Dermis microvascular lymphatic vessel endothelial cell (primary cell): ENCODE data around the gene IFNA14. TPM values are rescaled to one million over a fixed set of nuclear protein-coding genes. Genes with fewer than 3 reads are reported as not detected.
"Not testable (repeated sequence)": the region's sequence is repeated elsewhere in the genome, so short reads cannot be mapped to it uniquely, and the experiment has no call there.

Experiments
- DNase-seq, 2 donors: peaks; one replicate each; pipeline versions ENCODE4 v3.0.0 to v3.0.0-alpha.2; 2010; ENCODE audit warnings: low read depth in 2 of 2
- total RNA-seq: library from RNA; depleted of rRNA; stranded (reverse); fragments of >200 nt; gene quantifications from 2 replicates; pipeline ENCODE4 v1.2.1, GENCODE V29; 2014

IFNA14 gene
- not detected in 2 replicates for total RNA-seq

DNA sequence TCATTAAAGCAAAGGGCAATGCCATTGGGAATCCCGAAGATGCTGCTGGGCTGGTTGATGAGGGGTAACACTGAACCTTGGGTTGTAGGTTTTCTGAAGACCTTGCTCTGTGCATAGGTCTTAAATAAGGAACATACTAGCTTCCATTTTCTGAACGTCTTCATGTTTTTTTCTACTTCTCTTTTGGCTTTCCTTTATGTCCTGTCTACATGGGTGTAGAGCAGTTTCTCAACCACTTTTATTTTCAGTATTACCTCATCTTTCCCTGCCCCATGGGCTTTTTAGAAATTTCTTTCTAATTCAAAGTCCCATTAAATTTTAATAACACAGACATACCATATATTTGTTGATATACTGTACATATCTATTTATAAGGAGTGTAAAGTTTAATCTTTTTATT is at the start of gene IFNA14:
Gene IFNA14, minus strand, starts transcription at position 95 of the 400 bp plus-strand sequence. Its CDS starts 70 bp downstream, at position 25.
- DNase-seq = no peak

DNA sequence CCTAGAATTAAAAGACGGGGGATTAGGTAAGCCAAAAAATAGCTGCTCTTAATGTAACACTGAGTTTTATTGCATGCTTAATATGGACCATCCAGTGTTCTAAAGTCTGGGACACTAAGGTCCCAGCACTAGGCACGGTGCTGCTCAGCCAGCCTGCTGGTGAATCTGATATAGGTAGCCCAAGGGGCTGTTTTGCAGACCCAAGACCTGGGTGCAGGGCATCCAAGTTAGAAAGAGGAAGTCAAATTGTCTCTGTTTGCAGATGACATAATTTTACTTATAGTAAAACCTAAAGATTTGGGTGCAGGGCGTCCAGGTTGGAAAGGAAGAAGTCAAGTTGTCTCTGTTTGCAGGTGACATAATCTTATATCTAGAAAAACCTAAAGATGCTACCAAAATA is 47.5 kb upstream of the IFNA14 start:
- DNase-seq = no peak

DNA sequence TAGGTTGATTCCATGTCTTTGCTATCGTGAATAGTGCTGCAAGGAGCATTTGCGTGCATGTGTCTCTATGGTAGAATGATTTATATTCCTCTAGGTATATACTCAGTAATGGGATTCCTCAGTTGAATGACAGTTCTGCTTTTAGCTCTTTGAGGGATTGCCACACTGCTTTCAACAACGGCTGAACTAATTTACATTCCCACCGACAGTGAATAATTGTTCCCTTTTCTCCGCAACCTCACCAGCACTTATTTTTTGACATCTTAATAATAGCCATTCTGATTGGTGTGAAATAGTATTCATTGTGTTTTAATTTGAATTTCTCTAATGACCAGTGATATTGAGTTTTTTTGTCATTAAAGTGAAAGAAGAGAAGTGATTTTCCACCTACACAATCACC is 46.9 kb upstream of the IFNA14 start:
- no peak for DNase-seq

DNA sequence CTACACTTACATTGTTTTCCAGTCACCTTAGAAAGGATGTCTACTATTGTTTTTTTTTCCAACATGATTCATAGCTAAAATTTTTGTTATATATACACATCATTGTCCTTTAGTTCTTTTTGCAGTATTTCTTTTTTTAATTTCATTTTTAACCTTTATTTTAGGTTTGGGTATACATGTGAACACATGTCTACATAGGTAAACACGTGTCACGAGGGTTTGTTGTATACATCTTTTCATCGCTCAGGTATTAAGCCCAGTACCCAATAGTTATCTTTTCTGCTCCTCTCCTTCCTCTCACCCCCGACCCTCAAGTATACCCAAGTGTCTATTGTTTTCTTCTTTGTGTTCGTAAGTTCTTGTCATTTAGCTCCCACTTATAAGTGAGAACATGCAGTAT is 46.3 kb upstream of the IFNA14 start:
- no peak for DNase-seq

DNA sequence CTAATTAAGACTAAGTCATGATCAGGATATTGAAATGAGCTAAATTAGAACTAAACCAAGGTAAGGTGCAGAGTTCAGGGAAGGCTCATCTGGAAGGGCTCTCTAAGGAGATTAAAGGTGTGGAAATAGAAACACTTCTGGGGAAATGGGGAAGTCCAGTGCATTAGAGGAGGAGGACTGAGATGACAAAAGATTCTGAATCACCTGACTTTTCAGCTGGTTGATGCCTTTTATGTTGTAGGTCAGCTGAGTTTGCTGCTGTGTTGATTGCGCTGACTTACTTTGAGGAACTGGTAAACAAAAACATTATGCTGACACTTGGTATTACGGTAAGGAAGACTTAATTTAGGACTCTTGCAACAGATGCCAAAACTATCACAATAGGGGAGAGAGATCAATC is 41.5 kb upstream of the IFNA14 start:
- no peak for DNase-seq

DNA sequence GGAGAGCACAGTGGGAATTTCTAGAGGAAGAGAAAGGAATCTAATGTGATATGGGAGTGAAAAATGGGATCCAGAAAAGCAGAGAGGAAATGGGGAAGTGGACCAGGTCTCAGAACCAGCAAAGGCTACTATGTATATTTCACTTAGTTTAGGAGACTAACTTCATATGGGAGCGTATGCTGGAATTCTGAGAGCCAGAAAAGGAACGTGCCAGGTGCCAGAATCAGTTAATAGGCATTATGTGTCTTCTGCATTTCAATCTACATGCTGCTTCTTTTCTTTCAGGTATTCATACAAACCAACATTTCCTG is 28.5 kb upstream of the IFNA14 start:
- DNase-seq = no peak

DNA sequence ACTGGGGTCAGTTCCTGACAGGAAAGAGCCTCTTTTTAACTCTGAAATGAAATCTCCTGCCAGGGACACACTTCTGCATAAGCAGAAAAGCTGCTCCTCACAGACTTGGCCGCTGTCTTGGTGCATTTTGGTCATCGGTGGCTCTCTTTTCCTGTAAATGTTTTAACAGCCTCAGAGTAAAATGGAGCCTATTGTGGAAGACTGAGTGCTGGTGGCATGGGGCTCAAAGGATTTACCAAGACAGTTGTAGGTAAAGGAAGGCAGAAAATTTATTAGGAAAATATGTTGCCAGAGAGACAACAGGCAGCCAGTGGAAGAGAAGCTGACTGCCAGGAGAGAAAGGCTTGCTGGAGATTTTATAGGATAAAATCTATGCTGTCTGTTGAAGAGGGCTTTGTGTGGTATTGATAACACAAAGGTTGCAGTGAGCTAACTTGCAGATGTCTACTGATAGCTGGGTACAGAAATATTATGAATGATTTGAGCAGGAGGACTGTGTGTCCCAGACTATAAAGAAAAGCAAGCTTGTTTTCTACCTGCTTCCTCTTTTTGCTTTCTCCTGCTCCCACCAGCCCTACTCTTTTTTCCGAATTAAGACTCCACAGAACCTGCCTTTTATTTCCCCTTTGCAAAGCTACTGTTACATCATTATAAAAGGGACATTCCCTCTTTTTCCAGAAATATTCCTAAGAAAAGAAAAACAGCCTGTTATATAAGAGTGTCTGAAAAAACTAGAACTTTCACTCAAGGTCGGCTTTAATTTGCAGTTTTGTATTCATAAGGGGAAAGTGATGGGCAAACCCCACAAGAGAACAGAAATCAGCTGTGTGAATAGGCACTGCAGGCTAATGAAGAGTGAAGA is 27.9 kb upstream of the IFNA14 start:
- no peak for DNase-seq

DNA sequence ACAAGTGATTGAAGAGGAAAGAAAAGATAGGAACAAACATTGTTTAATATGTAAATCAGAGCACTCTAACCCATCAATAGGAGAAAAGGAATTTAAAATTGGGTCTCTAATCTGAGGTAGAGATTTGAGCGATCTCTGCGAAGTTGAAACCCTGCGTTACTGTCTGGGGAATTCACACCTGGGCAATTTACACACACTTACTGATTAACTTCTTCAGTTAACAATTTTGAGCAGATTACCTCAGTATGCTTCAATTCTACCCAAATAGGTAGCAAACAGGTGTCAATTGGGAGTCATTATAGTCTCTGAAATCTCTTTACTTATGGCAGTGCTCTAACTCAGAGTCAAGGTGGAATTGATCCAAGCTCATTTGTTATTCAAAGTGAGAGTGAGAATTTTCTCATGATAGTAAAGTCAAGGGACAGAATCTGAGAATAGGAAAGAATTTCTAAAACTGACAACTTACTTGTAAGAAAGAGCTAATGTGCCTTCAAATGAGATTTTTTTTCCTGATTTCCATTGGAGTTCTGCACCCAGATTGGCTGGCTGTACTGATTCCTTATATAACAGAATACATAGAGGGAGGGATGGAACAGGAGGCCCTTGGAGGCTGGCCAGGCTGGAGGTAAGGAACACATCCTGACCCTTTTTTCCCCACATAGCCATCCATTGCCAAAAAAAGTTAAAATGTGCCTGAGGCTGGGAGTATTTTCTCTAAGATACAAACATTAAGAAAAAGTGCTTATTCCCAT is 27.1 kb upstream of the IFNA14 start:
- no peak for DNase-seq

DNA sequence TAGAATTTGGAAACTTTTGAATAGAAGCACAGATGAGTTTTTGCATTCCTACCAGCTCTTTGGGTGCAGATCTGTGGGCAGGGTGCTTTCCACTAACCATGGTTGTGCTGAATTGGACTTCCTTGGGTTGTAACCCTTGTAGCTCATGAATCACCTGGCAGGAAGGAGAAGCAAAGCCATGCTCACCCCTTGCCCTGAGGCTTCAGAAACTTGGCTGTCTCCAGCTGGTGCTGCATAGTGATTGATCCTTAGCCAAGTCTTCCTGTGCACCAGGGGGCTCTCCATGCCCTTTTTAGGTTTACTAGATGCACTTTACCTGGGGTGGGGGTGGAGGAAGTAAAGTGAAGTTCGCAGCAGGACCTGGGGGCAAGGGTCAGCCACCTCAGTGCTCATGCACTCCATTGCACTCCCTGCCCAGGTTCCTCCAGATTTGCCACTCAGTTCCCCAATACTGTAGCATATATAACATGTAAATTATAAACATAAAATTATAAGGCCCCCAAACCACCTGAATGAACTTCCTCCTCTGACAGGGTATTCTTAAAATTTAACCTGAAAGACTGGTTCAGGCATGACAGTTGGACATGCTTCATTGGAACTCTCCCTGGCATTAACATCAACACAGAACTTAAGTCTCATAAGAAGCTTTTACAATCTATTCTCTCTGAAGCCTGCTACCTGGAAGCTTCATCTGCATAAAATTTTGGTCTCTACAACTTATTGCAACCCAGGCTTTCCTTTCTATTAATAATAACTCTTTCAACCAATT is 25.8 kb upstream of the IFNA14 start:
- no peak for DNase-seq

DNA sequence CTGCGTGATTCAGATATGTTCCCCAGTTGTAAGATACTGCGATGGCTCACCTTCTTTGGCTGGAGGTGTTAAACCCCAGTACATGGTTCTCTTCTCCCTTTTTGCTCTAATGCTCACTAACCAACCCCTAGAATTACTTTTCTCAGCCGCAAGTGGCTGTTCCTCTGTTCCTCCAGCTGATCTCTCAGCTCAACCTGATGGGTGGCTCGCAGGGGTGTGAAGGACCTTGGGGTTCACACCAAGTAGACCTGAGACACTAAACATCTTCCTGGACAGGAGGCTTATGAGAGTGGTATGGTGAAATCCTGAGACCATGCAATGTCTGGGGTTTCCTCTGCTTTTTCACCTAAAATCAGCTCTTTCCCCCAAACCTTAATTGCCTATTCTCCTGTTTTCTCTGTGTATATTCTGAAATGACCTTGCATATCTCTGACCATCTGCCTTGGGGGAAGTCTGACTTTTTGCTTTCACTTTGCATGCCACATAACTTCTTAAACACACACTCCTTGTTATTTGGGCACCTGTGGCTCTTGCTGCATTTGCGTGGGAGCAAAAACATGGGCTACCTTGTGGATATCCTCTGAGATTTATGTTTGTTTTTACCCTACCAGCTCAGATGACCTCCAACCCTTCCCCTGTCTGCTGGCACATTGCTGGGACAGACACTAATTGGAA is 15.9 kb upstream of the IFNA14 start:
- DNase-seq = no peak

DNA sequence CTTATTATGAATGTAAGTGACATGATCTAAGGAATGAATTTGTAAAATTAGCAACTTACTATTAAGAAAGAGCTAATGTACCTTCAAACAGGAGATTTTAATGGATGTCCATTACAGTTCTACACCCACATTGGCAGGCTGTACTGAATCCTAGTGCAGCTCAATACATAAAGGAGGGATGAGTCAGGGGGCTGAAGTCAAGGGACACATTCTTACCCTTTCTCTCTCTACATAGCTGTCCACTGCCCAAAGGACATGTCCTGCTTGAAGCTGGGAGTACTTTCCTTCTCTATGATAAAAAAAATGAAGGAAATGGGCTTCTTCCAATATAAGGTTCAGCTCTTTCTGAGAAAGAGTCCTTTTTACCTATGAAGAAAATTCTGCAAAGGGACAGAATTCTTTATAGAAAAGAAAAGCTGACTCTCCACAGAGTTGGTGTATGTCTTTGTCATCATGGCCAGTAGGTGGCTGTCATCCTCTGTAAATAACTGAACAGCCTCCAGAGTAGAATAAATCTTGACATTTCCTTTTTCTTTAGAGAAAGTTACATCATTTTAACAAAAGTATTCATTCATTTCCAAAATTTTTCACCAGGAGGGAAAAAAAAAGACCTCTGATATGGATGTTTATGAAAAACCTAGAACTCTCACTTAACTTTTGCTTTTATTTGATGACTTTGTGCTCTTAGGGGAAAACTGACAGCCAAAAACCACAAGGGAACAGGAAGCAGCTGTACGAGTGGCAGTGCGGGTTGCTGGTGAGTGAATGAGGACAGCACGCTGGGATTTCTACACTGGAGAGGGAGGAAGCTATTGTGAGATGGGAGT is 13.1 kb upstream of the IFNA14 start:
- DNase-seq = peak; percentile 86 to 89

DNA sequence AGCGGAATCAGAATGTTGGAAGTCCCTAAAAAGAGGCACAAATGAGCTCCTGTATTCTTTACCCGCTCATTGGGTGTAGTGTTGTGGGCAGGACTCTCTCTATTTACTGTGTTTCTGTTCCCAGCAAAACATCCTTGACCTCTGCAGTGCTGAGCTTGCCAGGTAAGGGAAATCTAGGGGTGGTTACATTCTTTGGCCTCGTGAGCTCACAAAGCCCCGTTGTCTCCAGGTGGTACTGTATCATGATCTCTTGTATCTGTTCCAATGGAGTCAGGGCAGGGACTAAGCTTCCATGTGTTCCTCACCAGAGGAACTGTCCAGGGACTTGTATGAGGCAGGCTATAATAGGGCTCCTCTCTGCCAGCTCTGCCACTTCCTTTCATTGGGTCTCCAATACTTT is 11.8 kb upstream of the IFNA14 start:
- DNase-seq = no peak

DNA sequence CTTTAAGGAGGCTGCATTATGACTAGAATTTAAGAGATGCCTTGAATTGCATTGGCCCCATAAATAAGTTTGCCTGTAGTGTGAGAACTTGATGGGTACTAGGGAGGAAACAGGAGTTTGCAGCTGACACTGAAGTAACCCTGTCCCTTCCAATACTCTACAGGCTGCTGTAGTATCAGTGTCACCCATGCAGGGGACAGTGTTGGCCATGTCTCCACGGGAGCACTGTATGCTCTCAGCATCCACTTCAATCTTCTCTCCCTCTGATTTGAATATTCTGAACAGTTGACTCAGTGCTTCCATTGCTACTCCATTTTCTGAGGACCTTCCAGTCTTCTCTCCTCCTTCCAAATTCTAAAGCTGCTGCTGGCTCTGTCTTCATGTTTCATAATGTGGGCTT is 11.4 kb upstream of the IFNA14 start:
- no peak for DNase-seq

DNA sequence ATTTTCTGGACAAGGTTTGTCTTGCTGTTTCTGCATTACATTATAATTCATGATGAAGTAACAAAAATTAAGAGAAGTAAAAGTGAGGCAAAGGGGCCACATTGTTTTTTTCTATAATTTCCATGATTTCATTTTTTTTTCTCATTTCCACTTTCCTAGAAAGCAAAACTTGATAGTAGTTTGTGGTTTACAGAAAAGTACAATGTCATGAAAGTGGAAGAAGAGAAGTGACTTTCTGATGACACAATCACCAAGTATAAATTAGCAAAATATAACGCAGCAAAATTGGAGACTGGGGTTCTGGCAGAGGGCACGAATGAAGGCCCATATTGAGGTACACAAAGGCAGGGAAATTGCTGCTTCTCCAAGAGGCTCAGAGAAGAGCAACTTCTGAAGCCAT is 5.0 kb upstream of the IFNA14 start:
- no peak for DNase-seq

DNA sequence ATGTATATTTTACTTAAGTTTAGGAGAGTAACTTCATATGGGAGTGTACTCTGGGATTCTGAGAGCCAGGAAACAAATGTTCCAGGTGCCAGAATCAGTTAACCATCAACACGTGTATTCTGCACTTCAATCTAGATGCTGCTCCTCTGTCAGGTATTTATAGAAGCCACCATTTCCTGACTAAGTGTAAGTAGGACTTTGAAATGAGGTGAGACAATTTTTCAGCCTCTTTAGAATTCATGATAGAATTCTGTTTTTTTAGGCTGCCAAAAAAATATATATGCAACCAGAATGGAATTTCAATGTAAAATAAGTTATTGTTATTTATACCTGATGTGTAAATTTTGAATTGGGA is 3.5 kb downstream of the IFNA14 start:
- not testable (repeated sequence) for DNase-seq

DNA sequence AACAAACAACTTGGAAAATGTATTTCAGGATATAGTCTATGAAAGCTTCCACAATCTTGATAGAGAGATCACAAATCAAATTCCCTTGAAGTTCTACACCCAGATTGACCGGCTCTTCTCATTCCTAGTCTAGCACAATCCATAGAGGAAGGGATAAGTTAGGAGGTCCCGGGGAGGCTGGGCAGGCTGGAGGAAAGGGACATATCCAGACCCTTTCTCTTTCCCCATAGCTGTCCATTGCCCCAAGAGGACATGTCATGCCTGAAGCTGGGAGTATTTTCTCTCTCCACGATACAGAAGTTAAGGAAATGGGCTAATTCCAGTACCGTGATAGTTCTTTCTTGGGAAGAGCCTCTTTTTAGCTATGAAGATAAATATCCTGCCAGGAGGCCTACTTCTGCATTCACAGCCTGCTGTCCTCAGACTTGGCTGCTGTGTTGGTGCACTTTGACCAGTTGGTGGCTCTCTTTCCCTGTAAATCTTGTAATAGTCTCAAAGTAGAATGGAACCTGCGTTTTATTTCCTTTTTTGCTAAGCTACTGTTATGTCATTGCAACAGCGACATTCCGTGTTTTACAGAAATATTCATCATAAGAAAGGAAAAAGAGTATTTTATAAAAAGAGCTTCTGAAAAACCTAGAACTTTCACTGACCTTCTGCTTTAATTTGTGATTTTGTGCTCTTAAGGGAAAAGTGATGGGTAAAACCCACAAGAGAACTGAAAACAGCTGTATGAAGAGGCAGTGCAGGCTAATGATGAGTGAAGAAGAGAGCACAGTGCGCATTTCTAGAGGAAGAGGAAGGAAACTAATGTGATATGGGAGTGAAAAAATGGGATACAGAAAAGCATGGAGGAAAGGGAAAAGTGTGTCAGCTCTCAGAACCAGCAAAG is 4.1 kb downstream of the IFNA14 start:
- peak; percentile 34 to 56 for DNase-seq

DNA sequence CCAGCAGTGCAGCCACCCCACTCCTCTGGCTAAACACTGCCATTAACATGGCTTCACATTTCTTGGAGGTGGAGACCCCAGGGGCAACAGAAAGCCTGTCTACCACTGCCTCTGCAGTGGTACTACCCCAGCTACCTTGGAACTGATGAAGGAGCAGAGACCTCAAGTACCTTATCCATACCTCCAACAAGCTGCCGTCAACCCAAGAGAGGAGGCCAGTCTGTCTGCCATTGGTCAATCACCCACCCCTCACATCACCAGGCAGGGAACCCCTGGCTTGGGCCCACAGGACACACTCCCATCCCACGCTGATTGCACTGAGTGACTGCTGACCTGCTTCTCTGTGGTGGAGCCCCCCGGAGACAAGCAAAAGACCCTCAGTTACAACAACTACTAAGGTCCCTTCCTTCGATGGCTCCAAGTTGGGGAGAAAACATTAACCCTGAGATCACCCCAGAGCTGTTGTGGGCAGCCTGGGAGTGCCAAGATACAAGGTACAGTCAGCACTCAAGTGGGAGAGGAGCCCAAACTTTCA is 5.6 kb downstream of the IFNA14 start:
- DNase-seq = no peak

DNA sequence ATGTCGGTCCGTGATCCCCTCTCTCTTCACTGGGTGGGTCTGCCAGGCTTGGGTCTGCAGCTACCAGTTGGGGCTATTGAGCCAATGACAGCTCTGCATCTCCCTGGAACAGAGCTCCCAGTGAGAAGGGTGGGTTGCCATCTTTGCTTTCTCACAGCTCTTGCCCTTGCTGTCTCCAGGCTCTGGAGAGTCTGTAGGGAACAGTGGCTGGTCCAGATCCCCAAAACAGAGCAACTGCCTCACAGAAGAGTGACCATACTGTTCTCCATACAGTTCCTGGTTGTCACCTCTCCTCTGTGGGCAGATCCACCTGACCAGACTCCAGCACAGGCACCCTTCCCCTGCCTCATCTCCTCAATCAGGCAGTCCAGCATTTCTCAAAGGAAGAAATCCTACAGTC is 6.5 kb downstream of the IFNA14 start:
- no peak for DNase-seq

DNA sequence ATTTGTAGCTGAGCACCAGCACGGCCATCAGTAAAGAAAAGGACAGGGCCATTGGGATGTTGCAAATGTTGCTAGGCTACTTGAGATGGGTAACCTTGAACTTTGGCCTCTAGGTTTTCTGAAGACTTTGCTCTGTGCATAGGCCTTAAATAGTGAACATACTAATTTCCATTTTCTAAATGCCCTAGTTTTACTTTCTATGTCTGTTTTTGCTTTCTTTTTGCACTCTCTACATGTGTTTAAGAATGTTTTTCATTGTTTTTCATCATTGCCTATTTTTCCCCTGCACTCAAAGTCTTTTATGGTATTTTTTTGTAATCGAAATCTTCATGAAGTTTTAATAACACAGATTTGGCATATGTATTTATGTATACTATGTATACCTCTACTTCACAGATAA is 11.7 kb downstream of the IFNA14 start, which contains the start of gene IFNA17:
Gene IFNA17, minus strand, starts transcription at position 101 of the 400 bp plus-strand sequence. Its CDS starts 49 bp downstream, at position 52.
- no peak for DNase-seq
